Left ventricle myocardium superior (tissue), 1 donor: ENCODE data around the gene CHCHD3. TPM values are rescaled to one million over a fixed set of nuclear protein-coding genes. Genes with fewer than 3 reads are reported as not detected.

ENCODE experiments used
- ATAC-seq: fragments of 200-7000 bp; cut with Tn5 transposase; one replicate; pipeline ENCODE4 v1.9.1; 2020; ENCODE audit warnings: mild to moderate bottlenecking, moderate library complexity
- DNase-seq: peaks from one replicate; pipeline ENCODE4 v3.0.0-alpha.2; 2020
- intact Hi-C: fragments of 100-400 bp; cut with micrococcal nuclease; formaldehyde crosslinking; loops from one replicate; pipeline ENCODE4 v1.11.0; 2022
- long read RNA-seq: library from polyadenylated mRNA; unstranded; transcript quantifications from one replicate; pipeline ENCODE4 v2.0.0, GENCODE V29; 2021
- total RNA-seq: library from RNA; stranded (reverse); fragmentation: NEBNext Ultra II Directional; extraction: Animal tissue kit (Norgen Biotek cat#: 25700); gene quantifications from one replicate; pipeline ENCODE4 v1.2.1, GENCODE V29; 2021
- donor health status: DM: no; HTN: yes; CAD: no; lungs with severe emphysema.

Gene CHCHD3
- 204 TPM for total RNA-seq
- long read RNA-seq, transcript CHCHD3-201 (8 exons, 1,598 nt), result major isoform, 481 of 511 reads
- long read RNA-seq, partial matches to known transcripts, result 3 of 511 reads
- long read RNA-seq, other reads (novel, unspliced or antisense), result 27 of 511 reads

- peak; percentile 99 for ATAC-seq
- intact Hi-C loops, result no loop called here
- DNase-seq, result peak; percentile 97
Observed at GRCh38 chr7:133081599-133082389, at the start of gene CHCHD3. Gene CHCHD3, minus strand, starts transcription at chr7:133082090. Its CDS starts 153 bp downstream, at chr7:133081937.

GRCh38 chr7:133130166-133130565 lies 48.3 kb upstream of the CHCHD3 start:
- ATAC-seq (no peak), DNase-seq (no peak)
- intact Hi-C loops, result no loop called here

- DNase-seq, result no peak
- no peak for ATAC-seq
- intact Hi-C loops, result no loop called here
Observed at GRCh38 chr7:133126422-133126821, 44.5 kb upstream of the CHCHD3 start.

- DNase-seq, result no peak
- ATAC-seq, result no peak
- intact Hi-C loops, result no loop called here
Observed at GRCh38 chr7:133124974-133125373, 43.1 kb upstream of the CHCHD3 start.

- intact Hi-C loops, result no loop called here
- DNase-seq (no peak), ATAC-seq (no peak)
Observed at GRCh38 chr7:133121175-133121844, 39.4 kb upstream of the CHCHD3 start.

GRCh38 chr7:133119067-133119466 lies 37.2 kb upstream of the CHCHD3 start:
- ATAC-seq, result no peak
- no peak for DNase-seq
- intact Hi-C loops, result no loop called here

- no peak for ATAC-seq
- no peak for DNase-seq
- intact Hi-C loops, result no loop called here
Observed at GRCh38 chr7:133118261-133118660, 36.4 kb upstream of the CHCHD3 start.

- intact Hi-C loops, result no loop called here
- ATAC-seq (no peak), DNase-seq (no peak)
Observed at GRCh38 chr7:133117452-133117851, 35.6 kb upstream of the CHCHD3 start.

- DNase-seq (no peak), ATAC-seq (peak; percentile 53)
- intact Hi-C loops, result no loop called here
Observed at GRCh38 chr7:133115596-133115995, 33.7 kb upstream of the CHCHD3 start.

- ATAC-seq (no peak), DNase-seq (no peak)
- intact Hi-C loops, result no loop called here
Observed at GRCh38 chr7:133114519-133114918, 32.6 kb upstream of the CHCHD3 start.

- intact Hi-C loops, result no loop called here
- ATAC-seq (no peak), DNase-seq (no peak)
Observed at GRCh38 chr7:133112976-133113375, 31.1 kb upstream of the CHCHD3 start.

GRCh38 chr7:133112335-133112734 lies 30.4 kb upstream of the CHCHD3 start:
- ATAC-seq (no peak), DNase-seq (no peak)
- intact Hi-C loops, result no loop called here

- no peak for DNase-seq
- no peak for ATAC-seq
- intact Hi-C loops, result no loop called here
Observed at GRCh38 chr7:133110312-133110711, 28.4 kb upstream of the CHCHD3 start.

- no peak for DNase-seq
- no peak for ATAC-seq
- intact Hi-C loops, result no loop called here
Observed at GRCh38 chr7:133109816-133110215, 27.9 kb upstream of the CHCHD3 start.

- DNase-seq (no peak), ATAC-seq (no peak)
- intact Hi-C loops, result no loop called here
Observed at GRCh38 chr7:133108023-133108422, 26.1 kb upstream of the CHCHD3 start.

- DNase-seq (no peak), ATAC-seq (no peak)
- intact Hi-C loops, result no loop called here
Observed at GRCh38 chr7:133102276-133103060, 20.6 kb upstream of the CHCHD3 start.

- peak; percentile 67 for ATAC-seq
- DNase-seq, result no peak
- intact Hi-C loops, result no loop called here
Observed at GRCh38 chr7:133099633-133100286, 17.9 kb upstream of the CHCHD3 start.

- DNase-seq (no peak), ATAC-seq (no peak)
- intact Hi-C loops, result no loop called here
Observed at GRCh38 chr7:133095119-133095671, 13.3 kb upstream of the CHCHD3 start.

- ATAC-seq, result no peak
- intact Hi-C loops, result no loop called here
Observed at GRCh38 chr7:133091943-133092464, 10.1 kb upstream of the CHCHD3 start.

More at GRCh38 chr7:133091943-133092464, 10.1 kb upstream of the CHCHD3 start:
- DNase-seq, result no peak
